ENCODE data around the gene PPIF. TPM values are rescaled to one million over a fixed set of nuclear protein-coding genes. Genes with fewer than 3 reads are reported as not detected.

Gene PPIF
- total RNA-seq, 1 experiment from 2014 or later: 203 TPM

GRCh38 chr10:79367426-79368189, 20.3 kb downstream of the PPIF start:
- no peak for TF ChIP-seq EZH2 (IDR thresholded peaks at IDR 0.05; ENCODE audit: low read depth)
- TF ChIP-seq, protein P1, sequence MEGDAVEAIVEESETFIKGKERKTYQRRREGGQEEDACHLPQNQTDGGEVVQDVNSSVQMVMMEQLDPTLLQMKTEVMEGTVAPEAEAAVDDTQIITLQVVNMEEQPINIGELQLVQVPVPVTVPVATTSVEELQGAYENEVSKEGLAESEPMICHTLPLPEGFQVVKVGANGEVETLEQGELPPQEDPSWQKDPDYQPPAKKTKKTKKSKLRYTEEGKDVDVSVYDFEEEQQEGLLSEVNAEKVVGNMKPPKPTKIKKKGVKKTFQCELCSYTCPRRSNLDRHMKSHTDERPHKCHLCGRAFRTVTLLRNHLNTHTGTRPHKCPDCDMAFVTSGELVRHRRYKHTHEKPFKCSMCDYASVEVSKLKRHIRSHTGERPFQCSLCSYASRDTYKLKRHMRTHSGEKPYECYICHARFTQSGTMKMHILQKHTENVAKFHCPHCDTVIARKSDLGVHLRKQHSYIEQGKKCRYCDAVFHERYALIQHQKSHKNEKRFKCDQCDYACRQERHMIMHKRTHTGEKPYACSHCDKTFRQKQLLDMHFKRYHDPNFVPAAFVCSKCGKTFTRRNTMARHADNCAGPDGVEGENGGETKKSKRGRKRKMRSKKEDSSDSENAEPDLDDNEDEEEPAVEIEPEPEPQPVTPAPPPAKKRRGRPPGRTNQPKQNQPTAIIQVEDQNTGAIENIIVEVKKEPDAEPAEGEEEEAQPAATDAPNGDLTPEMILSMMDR (conservative IDR thresholded peaks at IDR 0.05): no peak
- no peaks in the 10 kb centered on the region for H3K79me2 ChIP-seq (ENCODE audit: low read depth)
- H4K20me1 ChIP-seq (ENCODE audit: insufficient read depth): no peaks in the 10 kb centered on the region
- no TSS peak for BruUV-seq (replicated peaks)
- POLR2A ChIA-PET (ENCODE audit: unreplicated experiment): no interaction called here
- no peak overlapping the region for H3K27ac ChIP-seq
- H3F3A ChIP-seq (ENCODE audit: insufficient read depth, low read depth): 0 out of 2 replicates have a peak, but pooled peaks cover 5% of the 10 kb centered on the region
- no peak overlapping the region for H3K4me3 ChIP-seq
- H3K4me1 ChIP-seq (replicated peaks; ENCODE audit: insufficient read depth): no peaks in the 10 kb centered on the region
- peaks cover 11% of the 10 kb centered on the region; the same call in 1 of the 2 replicates for H3K9me3 ChIP-seq (ENCODE audit: insufficient read depth, low read depth)
- H3K9me2 ChIP-seq (ENCODE audit: insufficient read depth): 0 out of 2 replicates have a peak, but pooled peaks cover 4% of the 10 kb centered on the region
- no peak overlapping the region for H3K4me2 ChIP-seq
- intact Hi-C loops (cut with micrococcal nuclease; ENCODE audit: unreplicated experiment): no loop called here
- DNase-seq: no peak
- H3K36me3 ChIP-seq (ENCODE audit: low read depth): no peaks in the 10 kb centered on the region
- H3K27me3 ChIP-seq (ENCODE audit: insufficient read depth, low read depth): no peaks in the 10 kb centered on the region
- no peak overlapping the region for H2AFZ ChIP-seq
- CTCF ChIA-PET: no interaction called here

DNA sequence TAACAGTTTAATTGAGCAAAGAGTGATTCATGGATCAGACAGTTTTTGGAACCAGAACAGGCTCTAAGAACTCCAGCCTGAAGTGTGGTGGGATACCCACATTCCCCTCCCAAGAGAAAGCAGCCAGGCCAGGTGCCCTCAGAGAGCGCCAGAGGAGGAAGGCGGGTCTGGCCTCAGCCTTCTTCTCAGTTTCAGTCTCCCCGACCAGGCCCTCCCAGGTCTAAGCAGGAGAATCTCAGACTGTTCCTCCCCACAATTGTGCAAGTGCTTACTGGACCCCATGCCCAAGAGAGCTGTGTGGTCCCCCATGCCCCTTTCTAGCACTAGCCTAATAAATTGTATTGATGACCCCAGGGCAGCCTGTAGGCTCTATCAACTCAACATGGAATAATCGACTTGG, 25.6 kb downstream of the PPIF start:
- H3K4me2 ChIP-seq: no peak overlapping the region
- no peaks in the 10 kb centered on the region for H3K27me3 ChIP-seq (ENCODE audit: insufficient read depth, low read depth)
- H3K4me3 ChIP-seq: no peak overlapping the region
- no peaks in the 10 kb centered on the region for H3K9me2 ChIP-seq (ENCODE audit: insufficient read depth)
- no peaks in the 10 kb centered on the region for H3K79me2 ChIP-seq (ENCODE audit: low read depth)
- CTCF ChIA-PET: no interaction called here
- H2AFZ ChIP-seq: no peak overlapping the region
- peaks cover 11% of the 10 kb centered on the region; the same call in 1 of the 2 replicates for H3K9me3 ChIP-seq (ENCODE audit: insufficient read depth, low read depth)
- TF ChIP-seq EZH2 (IDR thresholded peaks at IDR 0.05; ENCODE audit: low read depth): no peak
- TF ChIP-seq, protein P1 (conservative IDR thresholded peaks at IDR 0.05): no peak
- H3K27ac ChIP-seq: no peak overlapping the region
- intact Hi-C loops (cut with micrococcal nuclease; ENCODE audit: unreplicated experiment): loop anchor here (5.0 kb wide), 2 partner anchors 114 to 554 kb away; no protein-coding TSS in a partner anchor
- DNase-seq: no peak
- H3K4me1 ChIP-seq (replicated peaks; ENCODE audit: insufficient read depth): 0 out of 2 replicates have a peak, but pooled peaks cover 10% of the 10 kb centered on the region
- no TSS peak for BruUV-seq (replicated peaks)
- H3F3A ChIP-seq (ENCODE audit: insufficient read depth, low read depth): peaks cover 13% of the 10 kb centered on the region; the same call in 1 of the 2 replicates
- POLR2A ChIA-PET (ENCODE audit: unreplicated experiment): no interaction called here
- no peaks in the 10 kb centered on the region for H3K36me3 ChIP-seq (ENCODE audit: low read depth)
- H4K20me1 ChIP-seq (ENCODE audit: insufficient read depth): no peaks in the 10 kb centered on the region

- Histone ChIP-seq H3K27me3 (ENCODE audit: insufficient read depth, low read depth) (no peaks in the 10 kb centered on the region), H3K4me3 (no peak overlapping the region), H4K20me1 (ENCODE audit: insufficient read depth) (no peaks in the 10 kb centered on the region), H2AFZ (no peak overlapping the region), H3F3A (ENCODE audit: insufficient read depth, low read depth) (peaks cover 21% of the 10 kb centered on the region; the same call in 1 of the 2 replicates), H3K4me2 (no peak overlapping the region), H3K9me2 (ENCODE audit: insufficient read depth) (no peaks in the 10 kb centered on the region), H3K79me2 (ENCODE audit: low read depth) (no peaks in the 10 kb centered on the region), H3K27ac (no peak overlapping the region), H3K9me3 (ENCODE audit: insufficient read depth, low read depth) (peaks cover 11% of the 10 kb centered on the region; the same call in 1 of the 2 replicates), H3K4me1 (replicated peaks; ENCODE audit: insufficient read depth) (0 out of 2 replicates have a peak, but pooled peaks cover 10% of the 10 kb centered on the region), H3K36me3 (ENCODE audit: low read depth) (no peaks in the 10 kb centered on the region)
- BruUV-seq (replicated peaks): no TSS peak
- intact Hi-C loops (cut with micrococcal nuclease; ENCODE audit: unreplicated experiment): loop anchor here (1.0 to 5.0 kb wide), 5 partner anchors 60 to 553 kb away; no protein-coding TSS in a partner anchor
- ChIA-PET POLR2A (ENCODE audit: unreplicated experiment) (interaction anchor here (0.7 kb wide), 1 partner anchor 85 kb away, joined by 8 read pairs; no protein-coding TSS in a partner anchor), CTCF (interaction anchor here (0.6 to 1.4 kb wide), 13 partner anchors 8 to 1338 kb away, joined by 3 to 12 read pairs (median 4); no protein-coding TSS in a partner anchor)
- TF ChIP-seq, protein P1 (conservative IDR thresholded peaks at IDR 0.05): peak; percentile 100
- no peak for TF ChIP-seq EZH2 (IDR thresholded peaks at IDR 0.05; ENCODE audit: low read depth)
- peak; percentile 63 to 87 for DNase-seq
Measured at GRCh38 chr10:79374312-79375191, 27.3 kb downstream of the PPIF start.
